Left renal pelvis (tissue), 4 donors: ENCODE data around the gene TTC21B. TPM values are rescaled to one million over a fixed set of nuclear protein-coding genes. Genes with fewer than 3 reads are reported as not detected.
"Not testable (repeated sequence)": the region's sequence is repeated elsewhere in the genome, so short reads cannot be mapped to it uniquely, and the experiment has no call there.

ENCODE experiments used
- DNase-seq, 4 donors: peaks; one replicate each; pipeline ENCODE4 v3.0.0-alpha.2; 2013; ENCODE audit warnings: low read depth in 4 of 4, low spot score in 3 of 4
- polyA plus RNA-seq, 4 donors: library from polyadenylated mRNA; unstranded; fragments of 120-200 nt; gene quantifications; one replicate each; pipeline ENCODE4 v1.2.1, GENCODE V29; 2013; ENCODE audit not compliant: insufficient read length in 4 of 4

The TTC21B gene
- polyA plus RNA-seq = 10 to 100 TPM; 22.6 to 34.1 (median 26.3) TPM

GRCh38 chr2:165953655-165954606 lies at the start of gene TTC21B:
TTC21B (minus strand) TSS chr2:165953776; CDS start chr2:165953705, 71 bp downstream.
- DNase-seq = peak; percentile 90 to 91 (median 90)

- no peak for DNase-seq
These were observed 46.8 kb upstream of the TTC21B start for GRCh38 chr2:166000401-166000800.

GRCh38 chr2:165990846-165991245 lies 37.3 kb upstream of the TTC21B start:
- no peak for DNase-seq

- no peak for DNase-seq
These were observed 36.3 kb upstream of the TTC21B start for GRCh38 chr2:165989851-165990250.

- no peak for DNase-seq
These were observed 31.5 kb upstream of the TTC21B start for GRCh38 chr2:165985120-165985519.

GRCh38 chr2:165972161-165972560 lies 18.6 kb upstream of the TTC21B start:
- DNase-seq = not testable (repeated sequence)

GRCh38 chr2:165970663-165971062 lies 17.1 kb upstream of the TTC21B start:
- peak in 1 of 4 donors; percentile 4 for DNase-seq

GRCh38 chr2:165969227-165969626 lies 15.7 kb upstream of the TTC21B start:
- DNase-seq = no peak

- no peak for DNase-seq
These were observed 14.2 kb upstream of the TTC21B start for GRCh38 chr2:165967746-165968145.

GRCh38 chr2:165961818-165962217 lies 8.2 kb upstream of the TTC21B start:
- DNase-seq = no peak

GRCh38 chr2:165959371-165959770 lies 5.8 kb upstream of the TTC21B start:
- no peak for DNase-seq

- DNase-seq = no peak
These were observed 4.9 kb upstream of the TTC21B start for GRCh38 chr2:165958313-165958960.

- no peak for DNase-seq
These were observed 3.6 kb upstream of the TTC21B start for GRCh38 chr2:165957030-165957675.

- DNase-seq = peak in 2 of 4 donors; percentile 29 to 35
These were observed 296 bp downstream of the TTC21B start for GRCh38 chr2:165953306-165953654.

GRCh38 chr2:165952741-165953211 lies 800 bp downstream of the TTC21B start:
- DNase-seq = no peak

GRCh38 chr2:165952085-165952484 lies 1.5 kb downstream of the TTC21B start:
- DNase-seq = no peak

GRCh38 chr2:165950438-165950837 lies 3.1 kb downstream of the TTC21B start:
- no peak for DNase-seq

- no peak for DNase-seq
These were observed 11.7 kb downstream of the TTC21B start for GRCh38 chr2:165941827-165942226.

GRCh38 chr2:165938237-165938636 lies 15.3 kb downstream of the TTC21B start:
- no peak for DNase-seq

- no peak for DNase-seq
These were observed 20.2 kb downstream of the TTC21B start for GRCh38 chr2:165933211-165933910.
